Ovary (tissue), 3 donors: ENCODE data around the gene SULF2.

Source experiments
- CTCF ChIP-seq, 3 donors: fragments of 450-650 bp in 2 of 3; fragments of 200-600 bp in 1 of 3; IDR thresholded peaks; one replicate each; pipeline versions ENCODE4 v1.5.1 to v1.8.0; 2016 to 2022; ENCODE audit warnings: antibody characterized with exemption in 3 of 3, mild to moderate bottlenecking in 1 of 3
- EP300 ChIP-seq: sonication (generic); formaldehyde crosslinking; IDR thresholded peaks from one replicate; pipeline ENCODE4 v1.6.1; 2017; ENCODE audit warnings: antibody characterized with exemption
- POLR2A ChIP-seq: fragments of 450-650 bp; IDR thresholded peaks from one replicate; pipeline ENCODE4 v1.6.1; 2017; ENCODE audit warnings: antibody characterized with exemption, mild to moderate bottlenecking, moderate library complexity
- donor health status: DM: no; HTN: no; CAD: no.

- no peak for TF ChIP-seq CTCF (IDR thresholded peaks at IDR 0.05)
- no peak for TF ChIP-seq POLR2A
- no peak for TF ChIP-seq EP300
Observed at GRCh38 chr20:47724396-47724795, 60.9 kb downstream of the SULF2 start.
